Right atrium auricular region (tissue), 2 donors: Measurements from ENCODE around the gene ARHGAP23. TPM values are rescaled to one million over a fixed set of nuclear protein-coding genes. Genes with fewer than 3 reads are reported as not detected.
A peak's percentile ranks its signal among the peaks of the same experiment; 100 is the strongest.

Source experiments
- DNase-seq: peaks from one replicate; pipeline ENCODE4 v3.0.0-alpha.2; 2019; ENCODE audit warnings: low spot score
- H3K27ac ChIP-seq, 2 donors: fragments of 200-600 bp; sonication (generic); 1 replicate in 1 of 2; 2 replicates in 1 of 2; pipeline ENCODE4 v1.5.1; 2016 to 2019
- H3K27me3 ChIP-seq, 2 donors: fragments of 200-600 bp; sonication (generic); one replicate each; pipeline versions ENCODE4 v1.5.1 to v1.6.0; 2017 to 2019
- H3K36me3 ChIP-seq: fragments of 200-600 bp; sonication (generic); one replicate; pipeline ENCODE4 v1.5.1; 2016
- H3K4me1 ChIP-seq, 2 donors: fragments of 200-600 bp; sonication (generic); one replicate each; pipeline versions ENCODE4 v1.5.1 to v1.6.0; 2017 to 2019
- H3K4me3 ChIP-seq, 2 donors: fragments of 200-600 bp; sonication (generic); 1 replicate in 1 of 2; 2 replicates in 1 of 2; pipeline ENCODE4 v1.5.1; 2017 to 2019; ENCODE audit warnings: mild to moderate bottlenecking in 1 of 2, moderate library complexity in 1 of 2
- H3K9me3 ChIP-seq, 2 donors: fragments of 200-600 bp; sonication (generic); one replicate each; pipeline ENCODE4 v1.5.1; 2019
- total RNA-seq, 2 donors: library from RNA; depleted of rRNA; stranded (reverse); fragments of >200 nt; gene quantifications; one replicate each; pipeline ENCODE4 v1.1.0, GENCODE V29; 2016
- TF ChIP-seq, protein P1 (sequence below), 2 donors: fragments of 200-600 bp; sonication (generic); IDR thresholded peaks; one replicate each; pipeline ENCODE4 v1.5.1; 2019; ENCODE audit warnings: antibody characterized with exemption in 2 of 2

ARHGAP23 gene
- total RNA-seq, 2 donors from 2014 or later: 59.9 to 95.6 TPM

DNA sequence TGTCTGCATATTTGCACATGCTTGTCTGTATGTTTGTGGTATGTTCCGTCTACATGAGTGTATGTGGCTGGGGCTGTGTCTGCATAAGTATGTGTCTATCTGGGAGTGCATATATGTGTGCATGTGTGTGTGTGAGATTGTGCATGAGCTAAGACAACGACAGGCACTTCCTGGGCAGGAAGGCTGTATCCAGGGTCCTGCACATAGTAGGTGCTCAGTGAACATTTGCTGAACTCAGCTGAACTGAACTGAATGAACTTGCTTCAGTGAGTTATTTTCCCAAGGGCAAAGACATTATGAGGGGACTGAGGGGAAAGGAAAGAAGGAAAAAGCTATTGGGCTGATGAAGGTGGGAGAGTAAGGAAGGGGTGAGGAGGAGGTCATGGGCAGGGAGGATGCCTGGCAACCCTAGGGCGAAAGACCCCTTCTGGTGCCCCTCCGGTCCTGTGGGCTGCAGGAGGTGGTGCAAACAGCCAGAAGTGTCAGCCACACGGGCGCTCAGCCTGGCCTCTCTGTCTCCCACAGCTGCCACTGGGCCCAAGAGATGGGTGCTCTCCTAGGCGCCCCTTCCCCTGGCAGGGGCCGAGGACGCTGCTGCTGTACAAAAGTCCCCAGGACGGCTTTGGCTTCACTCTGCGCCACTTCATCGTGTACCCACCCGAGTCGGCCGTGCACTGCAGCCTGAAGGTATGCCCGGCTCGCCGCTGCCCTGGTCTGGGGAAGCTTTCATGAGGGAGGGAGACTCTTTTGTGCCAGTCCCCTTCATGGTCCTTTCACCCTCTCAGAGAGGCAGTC lies 29.5 kb downstream of the ARHGAP23 start:
- Histone ChIP-seq H3K9me3 (no peaks in the 10 kb centered on the region), H3K4me3 (no peak overlapping the region), H3K27ac (no peak overlapping the region), H3K27me3 (no peaks in the 10 kb centered on the region), H3K4me1 (peaks cover 0 to 84% of the 10 kb centered on the region in 2 donors), H3K36me3 (peaks cover 41% of the 10 kb centered on the region)
- DNase-seq: no peak
- TF ChIP-seq, protein P1, sequence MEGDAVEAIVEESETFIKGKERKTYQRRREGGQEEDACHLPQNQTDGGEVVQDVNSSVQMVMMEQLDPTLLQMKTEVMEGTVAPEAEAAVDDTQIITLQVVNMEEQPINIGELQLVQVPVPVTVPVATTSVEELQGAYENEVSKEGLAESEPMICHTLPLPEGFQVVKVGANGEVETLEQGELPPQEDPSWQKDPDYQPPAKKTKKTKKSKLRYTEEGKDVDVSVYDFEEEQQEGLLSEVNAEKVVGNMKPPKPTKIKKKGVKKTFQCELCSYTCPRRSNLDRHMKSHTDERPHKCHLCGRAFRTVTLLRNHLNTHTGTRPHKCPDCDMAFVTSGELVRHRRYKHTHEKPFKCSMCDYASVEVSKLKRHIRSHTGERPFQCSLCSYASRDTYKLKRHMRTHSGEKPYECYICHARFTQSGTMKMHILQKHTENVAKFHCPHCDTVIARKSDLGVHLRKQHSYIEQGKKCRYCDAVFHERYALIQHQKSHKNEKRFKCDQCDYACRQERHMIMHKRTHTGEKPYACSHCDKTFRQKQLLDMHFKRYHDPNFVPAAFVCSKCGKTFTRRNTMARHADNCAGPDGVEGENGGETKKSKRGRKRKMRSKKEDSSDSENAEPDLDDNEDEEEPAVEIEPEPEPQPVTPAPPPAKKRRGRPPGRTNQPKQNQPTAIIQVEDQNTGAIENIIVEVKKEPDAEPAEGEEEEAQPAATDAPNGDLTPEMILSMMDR (IDR thresholded peaks at IDR 0.05): no peak

DNA sequence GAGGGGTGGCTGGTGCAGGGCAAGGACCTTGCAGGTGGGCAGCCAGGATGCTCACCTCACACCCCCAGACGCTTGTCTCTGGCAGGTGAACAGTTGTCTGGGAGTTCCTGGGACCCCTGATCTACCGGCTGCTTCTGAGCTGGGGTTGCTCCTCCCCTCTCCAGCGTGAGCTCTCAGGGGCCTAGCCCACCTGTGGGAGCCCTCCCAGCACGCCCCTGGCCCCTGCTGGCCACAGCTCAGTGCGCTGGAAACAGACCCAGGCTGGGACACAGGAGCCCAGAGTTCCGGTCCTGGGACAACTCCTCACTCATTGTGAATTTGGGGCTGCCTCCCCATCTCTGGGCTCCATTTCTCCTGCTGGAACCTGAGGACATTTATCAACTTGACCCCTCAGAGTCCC lies 30.3 kb downstream of the ARHGAP23 start:
- H3K36me3 ChIP-seq: peaks cover 48% of the 10 kb centered on the region
- TF ChIP-seq, protein P1 (IDR thresholded peaks at IDR 0.05): no peak

DNA sequence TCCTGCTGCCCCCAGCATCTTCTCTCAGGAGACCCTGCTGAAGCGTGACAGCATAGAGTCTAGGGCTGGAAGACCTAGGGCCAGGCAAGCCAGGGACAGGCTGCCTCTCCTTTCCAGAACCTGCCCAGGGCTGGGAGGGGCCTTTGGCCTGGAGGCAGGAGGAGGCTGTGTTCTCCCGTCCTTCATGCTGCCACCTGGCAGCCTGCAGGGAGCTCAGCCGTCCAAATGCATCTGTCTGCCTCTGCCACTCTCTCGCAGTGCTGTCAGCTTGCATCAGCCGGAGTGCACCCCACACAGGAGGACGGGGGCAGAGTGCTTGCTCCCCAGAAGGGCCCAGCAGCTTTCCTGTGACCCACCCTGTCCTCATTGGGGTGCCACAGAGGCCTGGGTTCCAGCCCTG lies 31.3 kb downstream of the ARHGAP23 start:
- Histone ChIP-seq H3K4me1 (peaks cover 0 to 90% of the 10 kb centered on the region in 2 donors), H3K27me3 (no peaks in the 10 kb centered on the region), H3K27ac (peak overlapping the region; percentile 6 to 43), H3K9me3 (no peaks in the 10 kb centered on the region), H3K4me3 (no peak overlapping the region), H3K36me3 (peaks cover 54% of the 10 kb centered on the region)
- TF ChIP-seq, protein P1 (IDR thresholded peaks at IDR 0.05): no peak
- DNase-seq: no peak

More for the DNA sequence above, 30.3 kb downstream of the ARHGAP23 start:
- no peak overlapping the region for H3K4me3 ChIP-seq
- no peak overlapping the region for H3K27ac ChIP-seq
- no peak for DNase-seq
- H3K27me3 ChIP-seq: no peaks in the 10 kb centered on the region
- no peaks in the 10 kb centered on the region for H3K9me3 ChIP-seq
- peaks cover 0 to 86% of the 10 kb centered on the region in 2 donors for H3K4me1 ChIP-seq

DNA sequence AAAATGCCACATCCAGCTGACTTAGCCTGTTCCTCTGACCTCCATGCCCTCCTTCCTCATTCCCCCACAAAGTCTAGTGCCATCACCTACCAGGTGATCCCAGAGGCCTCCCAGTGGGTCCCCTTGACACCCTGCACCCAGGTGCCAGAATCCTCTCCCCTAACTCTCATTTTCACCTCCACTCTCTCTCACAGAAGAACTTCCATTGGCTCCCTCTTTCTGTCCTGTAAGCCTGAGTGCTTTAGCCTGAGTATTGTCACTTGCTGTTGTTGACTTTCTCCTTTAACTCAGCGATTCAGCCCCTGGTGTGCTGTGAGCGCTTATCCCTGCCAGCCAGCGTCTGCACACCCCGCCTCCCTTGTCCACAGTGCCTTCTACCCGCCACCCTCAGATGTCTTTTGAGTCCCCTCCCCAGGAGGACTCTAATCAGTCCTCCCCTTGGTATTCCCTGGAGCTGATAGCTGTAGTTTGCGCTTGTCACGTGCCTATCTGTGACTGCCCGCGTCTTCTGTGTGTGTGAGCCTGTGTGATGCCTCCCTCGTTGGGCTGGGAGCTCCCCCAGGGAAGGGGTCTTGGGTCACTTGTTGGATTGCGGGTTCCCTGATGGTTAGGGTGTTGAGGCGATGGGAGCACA lies 31.9 kb downstream of the ARHGAP23 start:
- TF ChIP-seq, protein P1 (IDR thresholded peaks at IDR 0.05): no peak
- Histone ChIP-seq H3K36me3 (peaks cover 54% of the 10 kb centered on the region), H3K4me3 (no peak overlapping the region), H3K27ac (peak overlapping the region; percentile 34 to 43), H3K9me3 (no peaks in the 10 kb centered on the region), H3K4me1 (peaks cover 0 to 90% of the 10 kb centered on the region in 2 donors), H3K27me3 (no peaks in the 10 kb centered on the region)
- DNase-seq: no peak

DNA sequence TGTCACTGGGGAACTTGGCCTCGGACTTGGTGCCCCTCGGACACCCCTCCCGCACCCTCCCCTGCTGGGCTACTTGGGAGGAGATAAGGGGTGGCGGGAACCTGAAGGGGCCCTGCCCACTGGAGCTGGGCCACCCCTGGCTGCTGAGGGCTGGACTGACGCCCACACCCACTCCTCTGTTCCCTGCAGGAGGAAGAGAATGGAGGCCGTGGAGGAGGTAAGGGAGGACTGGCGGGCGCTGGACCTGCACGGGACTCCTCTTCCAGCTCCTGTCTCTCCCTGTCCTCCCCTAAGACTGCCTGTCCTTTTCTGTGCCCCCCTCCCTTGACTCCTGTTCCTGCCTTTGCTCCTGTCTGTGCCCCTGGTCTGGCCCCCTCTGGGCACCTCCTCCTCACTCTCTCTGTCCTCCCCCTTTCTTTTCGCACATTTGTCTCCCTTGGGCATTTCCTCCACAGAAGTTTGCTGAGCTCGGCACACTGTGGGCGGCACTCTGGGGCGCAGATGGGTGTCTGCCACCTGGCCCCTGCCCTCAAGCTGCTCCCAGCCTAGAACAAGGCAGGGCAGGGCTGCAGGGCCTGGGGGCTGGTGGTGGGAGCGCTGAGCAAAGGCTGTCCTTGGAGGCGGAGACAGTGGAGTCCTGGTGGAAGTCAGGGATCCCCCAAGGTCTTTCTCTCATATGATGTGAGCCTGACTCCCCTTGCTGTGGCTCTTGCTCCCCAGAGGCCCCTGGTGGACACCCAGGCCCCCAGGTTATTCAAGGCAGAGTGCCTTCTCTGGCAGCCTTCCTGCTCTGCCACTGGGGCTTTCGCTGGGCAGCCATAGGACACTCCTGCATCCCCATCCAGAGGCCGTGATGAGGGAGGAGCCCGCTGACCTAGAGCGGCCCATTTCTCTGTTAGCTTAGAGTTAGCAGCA lies 32.7 kb downstream of the ARHGAP23 start:
- TF ChIP-seq, protein P1 (IDR thresholded peaks at IDR 0.05): no peak
- peaks cover 54% of the 10 kb centered on the region for H3K36me3 ChIP-seq
- no peaks in the 10 kb centered on the region for H3K27me3 ChIP-seq
- H3K4me3 ChIP-seq: no peak overlapping the region
- no peaks in the 10 kb centered on the region for H3K9me3 ChIP-seq
- no peak for DNase-seq
- peaks cover 0 to 90% of the 10 kb centered on the region in 2 donors for H3K4me1 ChIP-seq
- peak overlapping the region; percentile 34 to 43 for H3K27ac ChIP-seq
